Stimulated activated CD4-positive, alpha-beta T cell treated with anti-CD3 and anti-CD28 coated beads, TNF-alpha, amount 100 ng/mL, for 48 hours (primary cell): ENCODE results near the gene PCDHGA1.

Experiments used
- DNase-seq, 3 donors: peaks; one replicate each; pipeline ENCODE4 v3.0.0-alpha.2; 2020; ENCODE audit warnings: low read depth in 3 of 3

The PCDHGA1 gene

GRCh38 chr5:141512911-141513626, 182.8 kb downstream of the PCDHGA1 start:
- DNase-seq, result peak in 2 of 3 donors; percentile 17 to 25

- DNase-seq, result peak; percentile 43 to 60 (median 58)
These were observed 183.5 kb downstream of the PCDHGA1 start for GRCh38 chr5:141513627-141514329.

- no peak for DNase-seq
These were observed 184.2 kb downstream of the PCDHGA1 start for GRCh38 chr5:141514330-141515133.

DNA sequence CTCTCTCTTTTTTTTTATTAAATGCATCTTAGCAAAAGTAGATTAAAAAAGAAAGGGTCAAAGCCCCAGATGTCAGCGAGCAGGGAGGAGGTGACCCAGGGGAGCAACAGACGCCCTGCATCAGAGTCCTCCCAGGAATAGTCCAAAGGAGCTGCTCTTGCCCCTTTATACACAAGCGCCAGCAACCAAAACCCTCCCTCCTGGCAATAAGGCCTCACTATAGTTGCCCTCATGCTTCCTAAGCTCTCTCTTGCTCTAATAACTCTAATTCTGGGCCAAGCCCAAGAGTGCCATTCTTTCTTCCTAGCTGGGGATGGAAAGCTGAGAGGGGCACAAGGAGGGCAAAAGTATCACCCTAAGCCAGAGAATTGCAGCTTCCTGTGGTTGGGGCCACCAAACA, 184.8 kb downstream of the PCDHGA1 start:
- no peak for DNase-seq

DNA sequence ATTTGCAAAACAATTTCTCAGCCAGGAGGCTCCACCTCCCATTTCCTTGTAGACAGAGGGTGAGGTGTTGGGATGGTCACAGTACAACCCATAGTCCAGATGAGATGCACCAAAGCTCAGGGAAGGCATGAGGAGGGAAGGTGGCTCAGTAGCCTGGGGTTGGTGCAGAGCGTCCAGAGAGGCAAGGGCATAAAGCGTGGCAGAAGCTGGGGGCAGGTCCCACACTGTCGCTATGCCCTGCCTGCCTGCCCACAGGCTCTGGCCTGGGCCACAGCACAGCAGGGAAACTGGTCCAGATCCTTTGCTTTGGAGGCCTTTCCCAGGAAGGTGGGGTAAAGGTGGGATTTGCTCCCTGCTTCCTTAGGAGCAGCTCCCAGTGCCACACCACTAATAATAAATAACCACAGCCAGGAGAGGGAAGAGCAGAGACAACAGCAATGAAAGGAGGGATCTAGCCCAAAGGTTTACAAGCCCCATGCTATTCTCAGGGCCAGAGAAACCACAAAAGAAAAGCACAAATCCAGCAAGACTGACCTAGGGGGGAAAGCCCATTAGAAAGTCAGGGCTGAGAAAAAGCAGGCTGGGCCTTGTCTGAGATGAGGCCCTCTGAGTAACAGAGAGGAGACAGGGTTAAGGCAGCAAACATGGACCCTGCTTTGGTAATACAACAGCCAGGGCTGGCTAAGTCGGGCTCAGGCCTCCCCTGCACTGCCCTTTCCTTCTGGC, 185.8 kb downstream of the PCDHGA1 start:
- DNase-seq, result no peak

GRCh38 chr5:141516672-141517025, 186.3 kb downstream of the PCDHGA1 start:
- DNase-seq, result no peak

DNA sequence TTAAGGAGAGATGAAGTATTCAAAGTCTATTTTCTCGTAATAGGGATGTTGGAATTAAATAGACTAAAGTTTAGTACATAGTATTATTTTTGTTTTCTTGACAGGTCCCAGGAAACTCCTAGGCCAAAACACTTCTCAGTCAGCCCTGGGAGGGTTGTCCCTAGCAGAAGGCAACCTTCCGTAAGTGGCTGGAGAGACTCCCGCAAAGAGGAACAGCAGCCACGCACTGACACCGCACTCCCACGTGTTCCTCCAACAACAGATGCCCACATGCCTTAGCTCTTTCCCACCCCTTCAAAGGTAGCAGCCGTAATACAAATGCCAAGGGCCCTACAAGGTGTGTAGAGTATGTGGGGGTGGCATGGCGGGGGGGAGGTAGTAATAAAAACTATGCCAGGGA, 187.0 kb downstream of the PCDHGA1 start:
- DNase-seq, result no peak

GRCh38 chr5:141517880-141518617, 187.7 kb downstream of the PCDHGA1 start:
- DNase-seq, result no peak

DNA sequence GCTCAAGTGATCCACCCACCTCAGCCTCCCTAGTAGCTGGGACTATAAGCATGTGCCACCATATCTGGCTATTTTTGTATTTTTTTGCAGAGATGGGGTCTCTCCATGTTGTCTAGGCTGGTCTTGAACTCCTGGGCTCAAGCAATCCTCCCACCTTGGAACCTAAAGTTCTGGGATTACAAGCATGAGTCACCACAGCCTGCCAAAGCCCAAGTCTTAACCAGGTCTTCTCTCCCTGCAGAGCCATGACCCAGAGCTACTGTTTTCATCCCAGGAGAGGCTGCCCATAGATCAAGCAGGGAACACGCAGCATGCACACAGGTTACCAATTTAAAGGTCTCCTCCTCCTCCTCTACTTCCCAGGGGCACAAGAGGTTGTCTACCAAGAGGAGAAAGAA, 188.3 kb downstream of the PCDHGA1 start:
- DNase-seq, result no peak

- DNase-seq, result no peak
These were observed 189.6 kb downstream of the PCDHGA1 start for GRCh38 chr5:141519605-141520565.

DNA sequence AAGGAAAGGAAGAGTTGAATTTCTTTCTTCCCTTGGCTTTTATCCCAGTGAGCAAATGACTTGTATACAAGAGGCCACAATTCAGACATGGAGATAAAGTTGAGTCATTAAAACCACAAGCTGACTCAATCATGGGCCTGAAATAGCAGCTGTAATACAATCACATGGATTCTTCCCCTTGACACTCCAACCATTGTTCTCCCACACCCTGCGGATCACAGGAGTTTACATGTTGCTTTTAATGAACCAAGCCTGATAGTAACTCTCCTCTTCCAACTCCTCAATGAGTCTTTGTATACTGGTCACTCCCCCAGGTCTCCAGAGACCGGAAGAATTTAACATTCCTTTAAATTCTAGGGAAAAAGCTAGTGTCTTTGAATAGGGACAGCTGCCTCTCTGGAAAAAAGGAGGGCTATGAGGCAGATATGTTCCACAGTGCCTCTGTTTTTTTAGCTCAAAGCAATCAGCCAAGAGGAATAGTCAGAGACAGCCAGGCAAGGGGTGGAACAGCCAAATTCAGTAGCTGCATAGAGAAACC, 191.0 kb downstream of the PCDHGA1 start:
- DNase-seq, result no peak

DNA sequence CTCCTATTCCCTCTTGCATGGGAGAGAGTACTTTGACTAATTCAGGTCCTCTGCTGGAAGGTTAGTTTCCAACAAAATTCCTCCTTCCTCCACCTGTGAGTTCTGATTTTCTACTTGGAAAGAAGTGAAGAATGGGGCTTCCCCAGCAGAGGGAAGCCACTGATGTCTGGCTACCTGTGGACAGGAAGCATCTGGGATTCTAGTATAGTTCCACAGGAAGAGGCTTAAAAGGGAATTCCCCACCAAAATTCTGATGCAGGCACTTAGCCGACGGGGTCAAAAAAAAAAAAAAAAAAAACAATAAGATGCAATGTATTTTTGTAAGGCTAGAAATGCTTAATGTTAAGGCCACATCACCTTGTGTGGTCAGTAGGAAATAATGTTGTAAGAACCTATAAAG, 192.0 kb downstream of the PCDHGA1 start:
- no peak for DNase-seq

DNA sequence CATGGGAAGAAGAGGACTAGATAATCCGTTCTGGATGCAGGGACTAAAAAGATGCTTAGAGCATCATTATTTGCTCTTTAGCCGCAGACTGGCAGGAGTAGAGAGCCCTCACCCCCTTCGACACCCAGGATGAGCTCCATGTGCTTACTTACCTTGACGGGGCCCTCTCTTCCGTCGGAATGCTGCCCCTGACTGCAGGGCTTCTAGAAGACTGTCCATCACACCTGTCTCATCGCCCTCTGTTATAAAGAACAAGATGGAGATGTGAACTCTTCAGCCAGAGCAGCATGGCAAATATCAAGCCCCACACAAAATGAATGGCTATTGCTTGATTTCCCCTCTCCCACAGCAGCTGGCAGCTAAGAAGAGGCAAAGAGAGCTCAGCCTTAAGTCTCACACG, 193.7 kb downstream of the PCDHGA1 start:
- no peak for DNase-seq

DNA sequence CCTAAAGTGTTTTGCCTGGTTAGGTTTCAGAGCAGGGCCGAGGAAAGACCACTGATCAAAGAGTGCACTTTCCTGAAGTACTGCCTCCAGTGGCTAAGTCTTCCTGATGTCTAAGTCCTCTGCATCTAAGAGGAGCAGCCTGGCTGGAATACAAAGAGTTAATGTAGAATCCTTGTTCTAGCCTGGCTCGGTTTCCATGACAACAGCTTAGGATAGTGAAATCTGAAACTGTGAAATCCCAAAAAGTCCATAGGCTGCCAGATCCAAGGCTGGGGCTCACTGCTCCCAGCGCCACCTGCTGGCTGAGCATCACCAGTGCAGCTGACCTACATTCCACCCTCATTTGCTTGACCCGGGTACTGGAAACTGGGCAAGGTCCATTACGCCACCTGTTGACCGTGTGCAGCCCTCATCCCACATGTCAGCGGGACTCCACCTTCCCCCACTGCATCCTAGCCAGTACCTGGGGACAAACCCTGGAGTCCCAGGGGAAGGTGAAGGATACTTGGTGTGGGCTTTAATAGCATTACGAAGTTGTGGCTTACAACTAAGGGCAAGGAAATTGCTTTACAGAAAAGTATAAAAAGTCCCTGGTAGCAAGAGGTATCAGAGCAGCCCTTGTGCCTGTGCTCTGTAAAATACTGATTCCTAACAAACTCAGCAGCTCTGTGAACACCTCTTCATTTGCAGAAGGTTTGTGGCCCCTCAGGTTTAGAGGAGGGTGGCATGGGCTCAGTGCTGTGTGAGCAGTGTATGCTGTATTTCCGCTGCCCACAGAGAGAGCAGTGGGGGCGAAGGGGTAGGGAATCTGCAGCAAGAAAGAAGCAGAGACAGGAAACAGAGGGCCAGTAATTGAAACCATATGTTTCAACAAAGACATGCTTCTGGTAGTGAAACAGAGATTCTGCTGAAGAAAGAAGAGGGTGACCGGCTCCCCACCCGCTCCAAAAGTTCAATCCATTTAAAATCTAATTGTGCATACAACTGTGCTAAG, 194.6 kb downstream of the PCDHGA1 start:
- DNase-seq, result peak in 2 of 3 donors; percentile 18 to 32

DNA sequence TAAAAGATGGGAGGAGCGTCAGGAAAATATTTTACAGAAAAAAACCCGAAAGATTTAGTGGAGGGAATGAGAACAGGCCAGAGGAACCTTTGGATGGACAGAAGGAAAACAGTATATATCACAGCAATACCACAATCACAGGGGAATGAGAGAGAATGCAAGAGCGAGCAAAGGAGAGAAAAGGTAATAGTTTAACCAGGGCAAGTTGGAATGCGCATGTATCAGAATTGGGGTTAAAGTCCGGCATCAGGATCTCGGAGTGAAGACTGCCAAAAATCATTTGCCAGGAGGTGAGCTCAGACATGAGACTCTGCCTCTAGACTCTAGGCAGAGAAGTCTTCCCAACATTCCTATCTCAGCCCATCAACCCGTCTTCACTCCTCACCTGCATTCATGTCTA, 195.3 kb downstream of the PCDHGA1 start:
- DNase-seq, result no peak

- no peak for DNase-seq
These were observed 197.1 kb downstream of the PCDHGA1 start for GRCh38 chr5:141527426-141527825.

DNA sequence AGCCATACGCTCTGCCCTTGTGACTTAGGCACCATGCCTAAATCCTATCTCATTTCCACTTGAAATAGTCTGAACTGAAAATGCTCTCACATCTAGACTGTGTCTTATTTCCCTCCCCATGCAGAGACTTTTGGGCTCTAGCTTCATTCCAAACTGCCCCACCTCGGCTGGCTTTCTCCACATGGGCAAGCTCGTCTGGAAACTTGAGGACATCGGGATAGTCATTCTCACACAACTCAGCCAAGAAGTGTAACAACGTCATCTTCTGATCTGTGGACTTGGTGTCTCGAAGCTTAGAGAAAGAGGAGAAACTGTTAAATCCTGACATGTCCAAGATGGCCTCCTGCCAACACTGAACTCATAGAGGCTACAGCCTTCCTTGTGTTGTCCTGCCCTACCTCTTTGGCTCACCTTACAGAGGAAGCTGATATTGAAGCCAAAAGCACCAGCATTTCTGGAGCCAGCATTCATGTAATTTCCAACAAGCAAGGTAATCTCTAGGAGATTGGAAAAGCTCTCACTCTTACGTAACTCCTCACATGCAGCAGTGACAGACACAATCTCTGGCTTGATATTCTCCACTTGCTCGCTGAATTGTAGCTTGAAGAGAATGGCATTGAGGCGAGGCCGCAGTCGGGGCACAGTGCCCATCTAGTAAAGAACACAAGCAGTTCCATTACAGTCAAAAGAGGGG, 198.1 kb downstream of the PCDHGA1 start:
- DNase-seq, result no peak

DNA sequence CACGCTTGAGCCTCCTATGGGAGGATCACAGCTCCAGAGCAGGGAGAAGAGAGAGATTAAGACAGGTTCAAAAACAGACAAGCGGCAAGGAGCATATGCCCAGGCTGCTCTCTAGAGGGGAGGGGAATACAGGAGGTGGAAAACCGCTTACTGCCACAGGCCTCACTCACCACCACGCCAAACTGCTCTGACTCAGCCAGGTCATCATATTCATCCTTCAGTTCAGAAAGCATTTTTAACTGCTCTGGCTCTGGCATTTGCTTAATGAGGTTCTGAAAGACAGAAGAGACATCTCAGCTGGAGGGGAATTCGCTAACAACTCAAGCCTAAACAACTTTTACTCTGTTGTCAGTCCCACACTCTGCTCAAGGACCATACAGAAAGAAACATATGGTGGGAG, 198.7 kb downstream of the PCDHGA1 start:
- no peak for DNase-seq
